Ovary (tissue), 3 donors: ENCODE measurements around the gene RAP1GDS1.

Source experiments
- CTCF ChIP-seq, 3 donors: fragments of 450-650 bp in 2 of 3; fragments of 200-600 bp in 1 of 3; IDR thresholded peaks; one replicate each; pipeline versions ENCODE4 v1.5.1 to v1.8.0; 2016 to 2022; ENCODE audit warnings: antibody characterized with exemption in 3 of 3, mild to moderate bottlenecking in 1 of 3
- EP300 ChIP-seq: sonication (generic); formaldehyde crosslinking; IDR thresholded peaks from one replicate; pipeline ENCODE4 v1.6.1; 2017; ENCODE audit warnings: antibody characterized with exemption
- POLR2A ChIP-seq: fragments of 450-650 bp; IDR thresholded peaks from one replicate; pipeline ENCODE4 v1.6.1; 2017; ENCODE audit warnings: antibody characterized with exemption, mild to moderate bottlenecking, moderate library complexity
- donor health status: DM: no; HTN: no; CAD: no.

- no peak for TF ChIP-seq POLR2A
- TF ChIP-seq CTCF (IDR thresholded peaks at IDR 0.05), result no peak
- TF ChIP-seq EP300, result no peak
Observed at GRCh38 chr4:98332017-98332416, 70.8 kb downstream of the RAP1GDS1 start.
